HG02840 (cell line): ENCODE measurements around the gene VMP1.
"Not testable (repeated sequence)": the region's sequence is repeated elsewhere in the genome, so short reads cannot be mapped to it uniquely, and the experiment has no call there.

Experiments used
- ATAC-seq: cut with Tn5 transposase; IDR thresholded peaks from one replicate; pipeline ENCODE4 v1.9.1; 2021; ENCODE audit warnings: mild to moderate bottlenecking, moderate library complexity, moderate number of reproducible peaks; ENCODE audit not compliant: unreplicated experiment, low FRiP score

Gene VMP1

DNA sequence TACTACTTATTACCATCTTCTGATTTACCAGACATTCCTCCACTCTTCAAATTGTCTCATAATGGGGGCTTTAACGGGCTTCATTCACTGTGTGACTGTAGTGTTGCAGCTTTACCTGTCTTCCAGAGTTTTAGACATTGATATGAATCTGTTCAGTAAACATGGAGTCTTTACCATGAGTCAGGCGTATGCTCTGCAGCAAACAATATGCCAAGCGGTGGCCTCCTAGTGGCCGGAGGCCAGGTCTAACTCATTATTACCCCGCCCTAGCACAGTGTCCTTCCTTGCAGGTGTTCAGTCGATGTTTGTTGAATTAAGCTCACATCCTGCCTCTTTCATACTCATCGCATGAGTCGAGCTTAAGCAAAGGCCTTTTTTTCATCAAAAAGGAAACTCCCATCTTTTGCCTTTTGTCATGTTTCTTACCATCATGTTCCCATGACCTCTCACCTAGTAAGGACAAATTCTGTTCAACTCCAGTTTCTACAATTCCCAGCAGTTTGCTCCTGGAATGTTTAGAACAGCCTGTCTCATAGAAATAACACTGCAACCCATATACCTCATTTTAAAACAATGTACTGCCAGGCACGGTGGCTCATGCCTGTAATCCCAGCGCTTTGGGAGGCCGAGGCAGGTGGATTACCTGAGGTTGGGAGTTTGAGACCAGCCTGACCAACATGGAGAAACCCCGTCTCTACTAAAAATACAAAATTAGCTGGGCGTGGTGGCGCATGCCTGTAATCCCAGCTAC, 145.9 kb downstream of the VMP1 start:
- no peak for ATAC-seq

DNA sequence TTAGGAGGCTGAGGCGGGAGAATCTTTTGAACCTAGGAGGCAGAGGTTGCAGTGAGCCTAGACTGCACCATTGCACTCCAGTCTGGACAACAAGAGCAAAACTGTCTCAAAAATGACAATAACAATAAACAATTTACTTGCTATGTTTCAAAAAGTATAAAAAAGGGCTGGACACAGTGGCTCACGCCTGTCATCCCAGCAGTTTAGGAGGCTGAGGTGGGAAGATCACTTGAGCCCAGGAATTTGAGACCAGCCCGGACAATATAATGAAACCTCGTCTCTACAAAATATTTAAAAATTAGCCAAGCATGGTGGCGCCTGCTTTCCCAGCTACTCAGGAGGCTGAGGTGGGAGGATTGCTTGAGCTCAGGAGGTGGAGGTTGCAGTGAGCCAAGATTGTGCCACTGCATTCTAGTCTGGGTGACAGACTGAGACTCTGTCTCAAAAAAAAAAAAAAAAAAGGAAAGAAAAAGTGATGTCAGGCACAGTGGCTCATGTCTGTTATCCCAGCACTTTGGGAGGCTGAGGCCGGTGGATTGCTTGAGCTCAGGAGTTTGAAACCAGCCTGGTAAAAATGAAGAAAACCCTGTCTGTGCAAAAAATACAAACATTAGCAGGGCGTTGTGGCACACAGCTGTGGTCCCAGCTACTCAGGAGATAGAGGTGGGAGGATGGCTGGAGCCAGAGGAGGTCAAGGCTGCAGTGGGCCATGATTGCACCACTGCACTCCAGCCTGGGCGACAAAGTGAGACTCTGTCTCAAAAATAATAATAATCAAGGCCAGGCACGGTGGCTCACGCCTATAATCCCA, 146.7 kb downstream of the VMP1 start:
- not testable (repeated sequence) for ATAC-seq

DNA sequence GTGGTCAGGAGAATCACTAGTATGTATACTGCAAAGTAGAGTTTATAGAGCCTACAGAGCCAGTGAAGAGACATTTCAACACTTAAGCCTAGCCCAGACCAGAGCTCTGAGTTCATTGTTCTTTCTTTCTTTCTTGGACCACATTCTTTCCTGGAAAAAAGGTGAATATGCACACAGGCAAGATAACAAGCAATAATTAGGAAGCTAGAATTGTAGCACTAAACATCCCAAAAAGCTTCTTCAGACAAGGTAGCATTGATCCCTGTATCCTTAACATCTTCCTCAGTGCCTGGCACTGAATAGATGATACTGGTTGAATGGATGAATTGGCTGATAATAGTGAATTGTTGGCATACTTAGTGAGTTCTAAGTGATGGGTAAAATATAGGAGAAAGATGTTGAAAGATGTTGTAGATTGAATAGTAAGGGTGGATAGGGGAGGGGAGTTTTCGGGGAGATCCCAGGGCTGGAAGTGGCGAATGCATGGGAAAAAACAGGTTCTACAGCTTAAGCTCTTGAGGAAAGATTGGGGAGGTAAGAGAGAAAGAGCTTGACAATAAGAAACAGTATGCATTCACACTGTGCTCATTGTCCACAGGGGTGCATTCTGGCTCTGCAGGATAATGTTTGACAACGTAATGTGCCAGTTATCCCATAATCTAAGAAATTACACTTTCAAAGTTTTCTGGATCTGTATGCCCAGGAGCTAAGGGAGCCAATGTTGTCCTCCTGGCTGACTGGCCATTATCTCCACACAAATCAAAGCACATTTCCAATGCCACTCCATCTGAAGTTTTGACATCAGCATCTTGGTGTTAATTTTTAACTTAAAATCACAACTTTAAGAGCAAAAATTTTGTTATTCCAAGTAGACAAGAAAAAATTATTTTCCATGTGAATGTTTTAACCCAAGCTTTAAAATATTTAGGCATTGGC, 149.7 kb downstream of the VMP1 start:
- ATAC-seq = no peak

DNA sequence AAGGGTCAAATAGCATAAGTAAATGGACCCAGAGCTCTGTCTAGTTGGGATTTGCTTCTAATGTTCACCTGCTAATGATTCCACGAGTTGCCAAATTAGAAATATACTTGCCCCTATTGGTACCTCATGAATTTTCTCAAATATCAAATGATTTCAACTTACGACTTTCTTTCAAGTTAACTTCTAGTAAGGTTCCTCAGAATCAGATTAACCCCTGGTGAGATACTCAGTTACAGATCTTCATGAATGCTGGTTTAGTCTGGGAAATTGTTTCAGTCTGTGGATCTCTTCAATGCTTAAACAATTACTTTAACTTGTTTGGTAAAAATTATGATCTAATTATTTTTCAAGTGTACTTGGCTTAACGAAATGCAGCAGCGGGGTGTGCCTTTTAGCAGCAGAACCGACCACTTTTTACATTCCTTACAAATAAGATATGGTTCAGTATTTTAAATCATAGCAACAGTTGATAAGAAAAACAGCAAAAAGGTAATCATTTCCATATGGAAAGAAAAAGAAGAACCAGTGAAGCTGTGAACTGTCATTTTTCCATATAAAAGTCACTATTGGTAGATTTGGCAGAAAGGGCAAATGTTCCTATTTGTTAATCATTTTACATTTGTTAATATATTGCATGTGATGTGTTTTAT, 150.8 kb downstream of the VMP1 start:
- ATAC-seq = no peak

DNA sequence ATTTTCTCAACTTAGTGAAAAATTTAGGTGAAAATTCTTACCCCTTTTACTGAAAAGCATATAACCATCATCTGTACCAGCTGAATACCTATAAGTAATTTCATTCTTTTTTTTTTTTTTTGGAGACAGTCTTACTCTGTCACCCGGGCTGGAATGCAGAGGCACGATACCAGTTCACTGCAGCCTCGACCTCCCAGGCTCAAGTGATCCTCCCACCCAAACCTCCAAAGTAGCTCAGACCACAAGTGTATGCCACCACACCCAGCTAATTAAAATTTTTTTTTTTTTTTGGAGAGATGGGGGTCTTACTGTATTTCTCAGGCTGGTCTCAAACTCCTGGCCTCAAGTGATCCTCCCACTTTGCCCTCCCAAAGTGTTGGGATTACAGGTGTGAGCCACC, 151.5 kb downstream of the VMP1 start:
- no peak for ATAC-seq

DNA sequence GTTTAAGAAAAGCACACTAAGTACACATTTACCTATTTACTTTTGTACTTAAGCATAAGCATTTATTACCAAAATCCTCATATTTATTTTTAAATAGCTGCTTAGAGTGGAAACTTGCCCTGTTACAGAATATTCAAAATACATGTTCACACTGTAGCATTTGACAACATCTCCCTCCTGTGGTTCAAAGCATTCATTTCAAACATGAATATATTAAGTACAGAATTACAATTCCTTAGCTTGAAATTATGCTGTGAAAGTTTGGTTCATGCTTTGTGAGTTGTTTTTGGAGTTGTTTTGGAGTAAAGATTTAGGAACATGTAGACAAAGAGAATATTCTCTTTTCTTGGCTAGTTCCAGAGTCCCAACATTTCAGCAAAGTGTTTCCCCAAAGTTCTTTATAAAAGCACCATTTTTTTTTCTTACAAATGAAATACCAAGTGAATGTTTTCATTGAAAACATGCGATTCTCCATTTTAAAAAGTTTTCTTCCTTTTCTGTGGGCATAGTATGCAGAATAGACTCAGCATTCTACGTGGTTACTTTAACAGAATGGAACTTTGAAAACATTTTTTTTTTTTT, 152.1 kb downstream of the VMP1 start:
- no peak for ATAC-seq

DNA sequence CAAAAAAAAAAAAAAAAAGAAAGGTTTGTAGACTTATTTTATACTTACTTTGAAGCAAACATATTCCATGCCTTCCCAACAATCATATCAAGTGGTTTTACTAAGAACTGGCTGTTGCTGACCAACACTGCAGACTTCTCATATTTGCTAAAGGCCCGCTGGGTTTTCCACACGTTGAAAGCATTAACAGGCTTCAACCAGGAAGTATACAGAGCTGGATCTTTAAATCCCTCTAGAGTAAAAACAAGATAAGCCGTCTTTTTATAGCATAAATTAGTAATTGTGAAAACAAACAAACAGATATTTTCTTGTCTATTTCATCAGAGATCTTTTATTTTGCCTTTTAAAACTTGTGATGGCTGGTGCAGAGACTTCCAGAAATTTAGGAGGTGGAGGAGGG, 156.2 kb downstream of the VMP1 start:
- no peak for ATAC-seq

DNA sequence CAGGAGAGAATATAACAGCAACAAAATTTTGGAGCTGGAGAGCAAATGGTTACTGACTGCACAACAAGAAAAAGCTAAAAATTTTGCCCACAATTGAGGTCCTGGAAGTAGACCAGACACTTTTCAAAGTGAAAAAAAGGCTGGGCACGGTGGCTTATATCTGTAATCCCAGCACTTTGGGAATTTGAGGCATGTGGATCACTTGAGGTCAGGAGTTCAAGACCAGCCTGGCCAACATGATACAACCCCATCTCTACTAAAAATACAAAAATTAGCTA, 162.4 kb downstream of the VMP1 start:
- ATAC-seq = no peak

DNA sequence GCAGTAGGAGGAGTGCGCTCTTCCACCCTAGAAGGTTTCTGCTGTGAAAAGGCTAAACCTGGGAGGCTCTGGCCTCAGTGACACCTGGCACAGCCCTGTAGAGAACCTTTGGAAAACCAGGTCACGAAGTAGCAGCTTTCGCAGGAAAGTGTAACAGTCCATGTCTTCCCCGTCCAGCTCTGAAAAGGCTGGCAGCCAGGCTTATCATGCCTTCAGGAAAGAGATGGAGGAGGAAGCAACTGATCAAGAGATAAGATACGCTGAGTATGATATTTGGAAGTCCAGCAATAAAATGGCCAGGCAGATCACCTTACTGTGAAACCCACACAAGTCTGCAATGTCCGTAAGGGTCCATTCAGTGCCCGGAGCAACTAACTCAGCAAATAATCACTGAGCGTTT, 163.0 kb downstream of the VMP1 start:
- no peak for ATAC-seq

DNA sequence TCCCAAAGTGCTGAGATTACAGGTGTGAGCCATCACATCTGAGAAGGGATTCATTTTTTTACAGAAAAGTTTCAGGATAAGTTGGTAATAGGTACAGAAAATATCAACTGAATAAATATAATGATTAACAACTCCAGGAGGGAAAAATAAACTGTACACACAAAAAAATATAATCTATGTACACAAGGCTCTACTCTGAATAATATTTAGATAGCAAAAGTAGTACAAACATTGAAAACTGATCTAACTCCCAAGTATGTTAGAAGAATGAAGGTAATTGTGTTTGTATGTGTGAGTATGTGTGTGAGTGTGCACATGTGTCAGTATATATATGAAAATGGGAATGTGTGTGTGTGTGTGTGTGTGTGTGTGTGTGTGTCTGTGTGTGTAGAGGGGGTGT, 164.9 kb downstream of the VMP1 start:
- no peak for ATAC-seq

DNA sequence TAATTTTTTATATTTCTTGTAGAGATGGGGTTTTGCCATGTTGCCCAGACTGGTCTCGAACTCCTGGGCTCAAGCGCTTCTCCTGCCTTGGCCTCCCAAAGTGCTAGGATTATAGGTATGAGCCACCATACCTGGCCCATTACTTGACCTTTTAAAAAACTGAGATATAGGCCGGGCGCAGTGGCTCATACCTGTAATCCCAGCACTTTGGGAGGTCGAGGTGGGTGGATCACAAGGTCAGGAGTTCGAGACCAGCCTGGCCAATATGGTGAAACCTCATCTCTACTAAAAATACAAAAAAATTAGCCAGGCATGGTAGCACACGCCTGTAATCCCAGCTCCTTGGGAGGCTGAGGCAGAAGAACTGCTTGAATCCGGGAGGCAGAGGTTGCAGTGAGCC, 166.0 kb downstream of the VMP1 start:
- ATAC-seq = not testable (repeated sequence)

DNA sequence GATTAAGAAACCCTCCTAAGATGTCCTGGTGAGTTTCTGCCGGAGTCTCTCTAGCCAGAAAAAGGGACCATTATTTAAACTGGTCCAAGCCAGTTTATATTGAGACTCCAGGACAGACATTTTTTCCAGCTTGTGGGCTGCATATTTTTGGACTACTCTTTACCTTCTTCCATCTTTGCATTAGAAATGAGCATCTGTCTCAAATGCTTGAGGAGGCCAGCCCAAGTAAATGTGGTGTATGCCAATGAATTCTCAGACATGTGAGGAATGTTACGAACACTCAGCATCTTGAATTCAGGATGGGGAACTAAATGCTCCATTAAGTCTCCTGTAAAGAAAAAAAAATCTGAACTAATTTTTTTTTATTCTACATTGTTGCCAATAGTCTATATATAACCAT, 166.9 kb downstream of the VMP1 start:
- no peak for ATAC-seq

DNA sequence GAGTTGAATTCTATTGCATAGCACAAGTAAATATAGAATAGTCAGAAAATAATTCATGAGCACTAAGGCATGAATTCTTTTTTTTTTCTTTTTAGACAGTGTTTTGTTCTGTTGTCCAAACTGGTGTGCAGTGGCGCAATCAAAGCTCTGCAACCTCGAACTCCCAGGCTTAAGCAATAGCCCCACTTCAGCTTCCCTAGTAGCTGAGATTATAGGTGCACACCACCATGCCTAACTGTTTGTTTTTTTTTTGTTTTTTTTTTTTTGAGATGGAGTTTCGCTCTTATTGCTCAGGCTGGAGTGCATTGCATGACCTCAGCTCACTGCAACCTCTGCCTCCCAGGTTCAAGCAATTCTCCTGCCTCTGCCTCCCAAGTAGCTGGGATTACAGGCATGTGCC, 168.7 kb downstream of the VMP1 start:
- ATAC-seq = no peak

DNA sequence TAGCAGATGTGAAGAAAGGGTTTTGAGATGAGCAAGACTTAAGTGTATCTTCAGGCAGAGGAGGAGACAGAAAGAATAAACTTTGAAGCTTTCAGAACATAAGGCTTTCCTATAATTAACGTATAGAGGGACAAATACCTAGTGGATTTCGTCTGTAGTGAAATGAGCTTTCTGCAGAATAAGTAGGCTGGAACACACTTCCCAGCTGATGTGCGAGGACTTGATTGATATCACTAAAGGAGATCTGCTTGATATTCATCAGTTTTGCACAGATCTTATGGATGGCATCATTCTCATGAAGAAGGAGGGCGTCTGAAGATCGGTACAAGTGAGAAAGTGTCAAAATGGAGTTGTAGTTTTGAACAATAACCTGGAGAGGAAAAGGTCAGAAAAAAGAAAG, 170.5 kb downstream of the VMP1 start:
- ATAC-seq = no peak

DNA sequence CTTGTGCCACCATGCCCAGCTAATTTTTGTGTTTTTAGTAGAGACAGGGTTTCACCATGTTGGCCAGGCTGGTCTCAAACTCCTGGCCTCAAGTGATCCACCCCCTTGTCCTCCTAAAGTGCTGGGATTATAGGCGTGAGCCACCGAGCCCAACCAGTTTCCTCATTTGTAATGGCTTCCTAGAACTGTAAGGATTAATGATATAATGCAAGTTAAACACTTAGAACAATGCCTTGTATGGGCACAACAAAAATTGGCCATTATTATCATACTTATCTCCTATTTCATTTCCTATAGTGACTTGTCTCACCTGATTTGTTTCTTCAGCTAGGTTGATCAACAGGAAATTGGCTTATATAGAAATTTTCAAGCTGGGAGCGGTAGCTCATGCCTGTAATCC, 171.2 kb downstream of the VMP1 start:
- ATAC-seq = no peak

DNA sequence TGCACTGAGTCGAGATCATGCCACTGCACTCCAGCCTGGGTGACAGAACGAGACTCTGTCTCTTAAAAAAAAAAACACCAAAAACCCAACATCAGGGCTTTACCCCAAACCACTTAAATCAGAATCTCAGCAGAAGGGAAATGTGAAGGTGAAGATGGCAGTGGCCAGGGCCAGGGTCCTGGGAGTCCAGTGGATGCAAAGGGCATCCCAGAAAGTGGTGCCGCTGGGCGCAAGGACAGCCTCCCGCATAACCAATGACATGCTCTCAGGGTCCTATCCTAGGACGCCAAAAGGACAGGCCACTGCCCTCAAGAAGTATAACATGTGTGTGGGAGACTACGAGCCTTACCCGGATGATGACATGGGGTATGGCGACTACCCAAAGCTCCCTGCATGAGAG, 177.4 kb downstream of the VMP1 start:
- no peak for ATAC-seq

DNA sequence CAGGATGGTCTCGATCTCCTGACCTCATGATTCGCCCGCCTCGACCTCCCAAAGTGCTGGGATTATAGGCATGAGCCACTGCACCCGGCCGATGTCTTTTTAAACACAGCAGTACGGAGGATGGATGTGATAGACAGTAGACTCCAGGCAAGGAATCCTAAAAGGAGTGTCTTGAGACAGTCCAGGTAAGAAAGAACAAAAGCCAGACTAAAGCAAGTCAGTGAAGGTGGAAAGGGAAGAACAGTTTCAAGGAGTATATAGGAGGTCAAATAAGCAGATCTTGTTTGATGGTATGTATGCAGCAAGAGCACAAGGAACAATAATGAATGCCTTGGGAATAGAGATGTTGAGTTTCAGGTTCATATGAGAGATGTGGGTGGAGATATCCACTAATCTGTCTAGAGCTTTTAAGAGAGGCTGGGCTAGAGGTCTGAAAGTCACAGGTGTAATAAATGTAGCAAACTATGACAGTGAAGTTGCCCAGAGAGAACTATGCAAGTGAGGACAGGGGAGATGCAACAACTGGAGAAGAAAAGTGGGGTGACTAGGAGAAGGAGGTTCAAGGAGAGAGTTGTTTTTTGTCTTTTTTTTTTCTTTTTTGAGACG, 180.8 kb downstream of the VMP1 start:
- no peak for ATAC-seq

DNA sequence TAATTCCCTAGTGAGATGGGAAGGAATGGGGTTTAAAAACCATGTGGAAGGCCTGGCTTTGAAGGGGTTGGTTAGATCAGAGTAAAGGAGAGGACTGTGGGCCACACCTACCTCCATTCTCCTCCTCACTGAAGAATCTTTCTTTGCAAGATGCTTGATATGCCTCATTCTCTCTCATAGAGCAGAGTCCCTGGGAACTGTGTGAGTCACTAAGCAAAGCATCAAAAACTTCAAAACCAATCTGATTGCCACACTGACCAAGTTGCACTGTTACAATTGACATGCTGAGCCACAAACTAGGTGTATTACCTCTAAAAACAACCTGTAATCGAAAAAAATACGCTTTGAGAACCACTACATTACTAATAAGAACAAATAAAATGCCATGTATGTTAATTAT, 183.3 kb downstream of the VMP1 start:
- ATAC-seq = no peak
